HG02642 (cell line): ENCODE data around the gene WASF2.
A peak's percentile ranks its signal among the peaks of the same experiment; 100 is the strongest.

Source experiments
- ATAC-seq: cut with Tn5 transposase; IDR thresholded peaks from one replicate; pipeline ENCODE4 v1.9.1; 2021; ENCODE audit warnings: mild to moderate bottlenecking; ENCODE audit not compliant: unreplicated experiment, poor library complexity

WASF2 gene

GRCh38 chr1:27363766-27364695 lies 125.9 kb downstream of the WASF2 start:
- no peak for ATAC-seq

GRCh38 chr1:27361553-27361952 lies 128.4 kb downstream of the WASF2 start:
- ATAC-seq = no peak

GRCh38 chr1:27361044-27361402 lies 128.9 kb downstream of the WASF2 start:
- no peak for ATAC-seq

GRCh38 chr1:27360159-27361043 lies 129.6 kb downstream of the WASF2 start:
- ATAC-seq = no peak

- no peak for ATAC-seq
Observed at GRCh38 chr1:27359822-27360158, 130.2 kb downstream of the WASF2 start.

GRCh38 chr1:27358928-27359313 lies 131.0 kb downstream of the WASF2 start:
- ATAC-seq = no peak

GRCh38 chr1:27358038-27358927 lies 131.7 kb downstream of the WASF2 start:
- no peak for ATAC-seq

- ATAC-seq = peak; percentile 65
Observed at GRCh38 chr1:27357281-27358037, 132.5 kb downstream of the WASF2 start.

- ATAC-seq = no peak
Observed at GRCh38 chr1:27356619-27357280, 133.2 kb downstream of the WASF2 start.

GRCh38 chr1:27356277-27356618 lies 133.7 kb downstream of the WASF2 start:
- ATAC-seq = no peak

GRCh38 chr1:27355683-27356082 lies 134.3 kb downstream of the WASF2 start:
- no peak for ATAC-seq
